Measurements from ENCODE around the gene SPPL3.
"Not testable (repeated sequence)": the region's sequence is repeated elsewhere in the genome, so short reads cannot be mapped to it uniquely, and the experiment has no call there.

Gene SPPL3, protein sequence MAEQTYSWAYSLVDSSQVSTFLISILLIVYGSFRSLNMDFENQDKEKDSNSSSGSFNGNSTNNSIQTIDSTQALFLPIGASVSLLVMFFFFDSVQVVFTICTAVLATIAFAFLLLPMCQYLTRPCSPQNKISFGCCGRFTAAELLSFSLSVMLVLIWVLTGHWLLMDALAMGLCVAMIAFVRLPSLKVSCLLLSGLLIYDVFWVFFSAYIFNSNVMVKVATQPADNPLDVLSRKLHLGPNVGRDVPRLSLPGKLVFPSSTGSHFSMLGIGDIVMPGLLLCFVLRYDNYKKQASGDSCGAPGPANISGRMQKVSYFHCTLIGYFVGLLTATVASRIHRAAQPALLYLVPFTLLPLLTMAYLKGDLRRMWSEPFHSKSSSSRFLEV

DNA sequence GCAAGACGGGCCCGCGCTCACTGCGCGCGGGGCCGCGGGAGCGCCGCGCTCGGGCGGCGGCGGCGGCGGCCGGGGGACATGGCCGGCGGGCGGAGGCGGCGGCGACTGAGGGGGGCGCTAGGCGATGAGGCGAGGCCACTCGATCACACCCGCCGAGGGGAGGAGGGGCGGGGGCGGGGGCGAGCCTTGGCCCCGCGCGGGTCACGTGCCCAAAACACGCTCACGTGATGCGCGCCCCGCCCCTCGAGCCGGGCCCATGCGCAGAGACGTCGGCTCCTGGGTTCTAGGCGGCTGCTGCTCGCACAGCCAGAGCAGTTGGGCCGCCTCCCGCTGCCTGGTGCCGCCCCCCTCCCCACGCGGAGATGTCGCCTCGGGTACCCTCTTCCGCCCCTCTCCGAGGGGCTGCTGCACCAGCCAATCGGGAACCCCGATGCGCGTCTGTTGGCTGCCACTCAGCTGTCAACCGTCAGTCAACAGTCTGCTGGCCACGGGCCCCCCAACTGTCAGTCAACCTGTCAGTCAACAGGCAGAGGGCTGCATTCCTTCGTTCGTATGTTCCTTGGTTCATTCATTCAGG, at the start of gene SPPL3:
SPPL3 (minus strand) TSS at position 162 of the 577 bp plus-strand sequence. CDS start 491 bp downstream, outside the sequence.
- TF ChIP-seq ZFX (IDR thresholded peaks at IDR 0.05; ENCODE audit: borderline replicate concordance): no peak
- peak; percentile 53 for TF ChIP-seq CTCF (IDR thresholded peaks at IDR 0.05)
- H3K27ac ChIP-seq: peak within 1 kb of the TSS; percentile 76

GRCh38 chr12:120950807-120951206, 46.6 kb upstream of the SPPL3 start:
- TF ChIP-seq ZFX (IDR thresholded peaks at IDR 0.05; ENCODE audit: borderline replicate concordance) (no peak), CTCF (IDR thresholded peaks at IDR 0.05) (no peak)
- no peak overlapping the region for H3K27ac ChIP-seq

DNA sequence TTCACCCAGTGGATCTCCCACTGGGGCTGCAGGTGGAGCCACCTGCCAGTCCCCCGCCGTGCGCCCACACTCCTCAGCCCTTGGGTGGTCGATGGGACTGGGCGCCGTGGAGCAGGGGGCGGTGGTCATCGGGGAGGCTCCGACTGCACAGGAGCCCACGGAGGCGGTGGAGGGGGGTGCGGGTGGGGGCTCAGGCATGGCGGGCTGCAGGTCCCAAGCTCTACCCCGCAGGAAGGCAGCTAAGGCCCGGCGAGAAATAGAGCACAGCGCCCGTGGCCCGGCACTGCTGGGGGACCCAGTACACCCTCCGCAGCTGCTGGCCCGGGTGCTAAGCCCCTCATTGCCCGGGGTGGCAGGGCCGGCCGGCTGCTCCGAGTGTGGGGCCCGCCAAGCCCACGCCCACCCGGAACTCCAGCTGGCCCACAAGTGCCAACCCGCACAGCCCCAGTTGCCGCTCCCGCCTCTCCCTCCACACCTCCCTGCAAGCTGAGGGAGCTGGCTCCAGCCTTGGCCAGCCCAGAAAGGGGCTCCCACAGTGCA, 46.2 kb upstream of the SPPL3 start:
- H3K27ac ChIP-seq: not testable (repeated sequence)

DNA sequence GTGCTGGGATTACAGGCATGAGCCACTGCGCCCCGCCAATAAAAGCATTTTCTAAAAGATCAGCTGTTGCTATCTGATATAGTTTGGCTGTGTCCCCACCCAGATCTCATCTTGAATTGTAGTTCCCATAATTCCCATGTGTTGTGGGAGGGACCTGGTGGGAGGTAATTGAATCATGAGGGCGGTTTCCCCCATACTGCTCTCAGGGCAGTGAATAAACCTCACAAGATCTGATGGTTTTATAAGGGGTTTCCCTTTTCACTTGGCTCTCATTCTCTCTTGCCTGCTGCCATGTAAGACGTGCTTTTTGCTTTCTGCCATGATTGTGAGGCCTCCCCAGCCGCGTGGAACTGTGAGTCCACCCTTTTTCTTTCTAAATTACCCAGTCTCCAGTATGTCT, 41.4 kb upstream of the SPPL3 start:
- not testable (repeated sequence) for H3K27ac ChIP-seq

DNA sequence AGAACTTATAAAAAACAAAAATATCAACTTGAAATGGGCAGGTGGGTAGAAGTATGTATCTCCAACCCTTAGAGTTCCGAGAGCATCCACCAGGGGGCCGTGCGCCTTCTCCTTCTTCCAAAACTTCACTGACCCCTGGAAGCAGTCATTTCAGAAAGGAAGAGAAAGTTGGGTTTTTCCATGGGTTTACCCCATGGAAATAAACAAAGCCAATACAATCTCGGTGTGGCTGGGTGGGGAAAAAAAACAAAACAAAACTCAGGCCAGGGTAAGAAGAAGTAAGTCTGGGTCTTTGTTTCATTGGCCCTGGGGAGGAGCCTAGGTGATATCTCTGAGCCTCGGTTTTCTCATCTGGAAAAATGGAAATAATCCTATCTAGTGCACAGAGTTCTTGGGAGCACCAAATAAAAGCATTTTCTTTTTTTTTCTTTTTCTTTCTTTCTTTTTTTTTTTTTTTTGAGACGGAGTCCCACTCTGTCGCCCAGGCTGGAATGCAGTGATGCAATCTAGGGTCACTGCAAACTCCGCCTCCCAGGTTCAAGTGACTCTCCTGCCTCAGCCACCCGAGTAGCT, 40.6 kb upstream of the SPPL3 start:
- no peak for TF ChIP-seq ZFX (IDR thresholded peaks at IDR 0.05; ENCODE audit: borderline replicate concordance)
- TF ChIP-seq CTCF (IDR thresholded peaks at IDR 0.05): peak; percentile 98
- H3K27ac ChIP-seq: no peak overlapping the region

GRCh38 chr12:120943482-120943881, 39.3 kb upstream of the SPPL3 start:
- H3K27ac ChIP-seq: no peak overlapping the region
- TF ChIP-seq ZFX (IDR thresholded peaks at IDR 0.05; ENCODE audit: borderline replicate concordance) (no peak), CTCF (IDR thresholded peaks at IDR 0.05) (no peak)

DNA sequence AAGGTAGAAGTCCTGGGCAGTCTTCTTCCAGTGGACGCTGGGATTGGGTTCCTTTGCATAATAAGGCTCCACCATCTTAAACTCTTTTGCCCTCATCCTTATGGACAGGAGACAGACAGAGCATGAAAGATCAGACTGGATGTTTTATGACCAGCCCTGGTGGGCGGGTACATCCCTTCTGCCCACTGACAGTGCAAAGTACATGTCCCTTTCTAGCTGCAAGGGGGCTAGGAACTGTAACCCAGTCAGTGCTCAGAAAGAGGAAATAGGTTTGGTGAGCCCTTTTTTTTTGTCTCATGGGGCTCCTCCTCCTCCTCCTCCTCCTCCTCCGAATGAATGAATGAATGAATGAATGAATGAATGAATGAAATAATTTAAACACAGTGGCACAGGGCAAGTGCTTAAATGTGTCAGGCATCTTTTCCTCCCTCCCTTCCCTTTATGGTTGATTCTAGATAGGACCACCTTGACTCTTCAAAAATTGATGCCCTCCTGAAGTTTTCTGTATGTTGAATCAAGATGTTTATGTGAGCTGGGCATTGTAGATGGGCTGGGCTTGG, 37.8 kb upstream of the SPPL3 start:
- H3K27ac ChIP-seq: no peak overlapping the region
- TF ChIP-seq ZFX (IDR thresholded peaks at IDR 0.05; ENCODE audit: borderline replicate concordance) (no peak), CTCF (IDR thresholded peaks at IDR 0.05) (no peak)

GRCh38 chr12:120941412-120941811, 37.3 kb upstream of the SPPL3 start:
- no peak overlapping the region for H3K27ac ChIP-seq
- no peak for TF ChIP-seq CTCF (IDR thresholded peaks at IDR 0.05)
- no peak for TF ChIP-seq ZFX (IDR thresholded peaks at IDR 0.05; ENCODE audit: borderline replicate concordance)

Data from 22Rv1 (cell line).